ENCODE results near the gene RNF5.
"Not testable (repeated sequence)": the region's sequence is repeated elsewhere in the genome, so short reads cannot be mapped to it uniquely, and the experiment has no call there.

RNF5 gene

GRCh38 chr6:32189742-32190053 lies 11.5 kb downstream of the RNF5 start:
- DNase-seq (ENCODE audit: low spot score) = no peak

GRCh38 chr6:32190054-32190851 lies 12.0 kb downstream of the RNF5 start, which contains the start of gene PBX2:
TSS of gene PBX2 (minus strand) at chr6:32190202. CDS start at chr6:32189915, 287 bp downstream.
- DNase-seq (ENCODE audit: low spot score) = peak; percentile 96

- no peak for DNase-seq (ENCODE audit: low spot score)
Observed at GRCh38 chr6:32190911-32191677, 12.9 kb downstream of the RNF5 start.

GRCh38 chr6:32191696-32192607 lies 13.7 kb downstream of the RNF5 start:
- DNase-seq (ENCODE audit: low spot score) = no peak

- DNase-seq (ENCODE audit: low spot score) = no peak
Observed at GRCh38 chr6:32192608-32193039, 14.4 kb downstream of the RNF5 start, which contains the start of gene GPSM3. TSS of gene GPSM3 (minus strand) at chr6:32192643. CDS start at chr6:32192513, 130 bp downstream.

- not testable (repeated sequence) for DNase-seq (ENCODE audit: low spot score)
Observed at GRCh38 chr6:32193096-32193495, 14.9 kb downstream of the RNF5 start.

- no peak for DNase-seq (ENCODE audit: low spot score)
Observed at GRCh38 chr6:32194388-32194787, 16.2 kb downstream of the RNF5 start.

GRCh38 chr6:32194825-32195651 lies 16.8 kb downstream of the RNF5 start:
- DNase-seq (ENCODE audit: low spot score) = peak; percentile 81

- peak; percentile 100 for DNase-seq (ENCODE audit: low spot score)
Observed at GRCh38 chr6:32195652-32195901, 17.4 kb downstream of the RNF5 start.

GRCh38 chr6:32195902-32196681 lies 17.9 kb downstream of the RNF5 start:
- DNase-seq (ENCODE audit: low spot score) = peak; percentile 73

- no peak for DNase-seq (ENCODE audit: low spot score)
Observed at GRCh38 chr6:32196682-32197616, 18.7 kb downstream of the RNF5 start.

GRCh38 chr6:32198345-32198696 lies 20.1 kb downstream of the RNF5 start:
- DNase-seq (ENCODE audit: low spot score) = no peak

- no peak for DNase-seq (ENCODE audit: low spot score)
Observed at GRCh38 chr6:32198866-32199265, 20.7 kb downstream of the RNF5 start.

- no peak for DNase-seq (ENCODE audit: low spot score)
Observed at GRCh38 chr6:32200711-32201475, 22.7 kb downstream of the RNF5 start.

- DNase-seq (ENCODE audit: low spot score) = no peak
Observed at GRCh38 chr6:32202186-32202585, 24.0 kb downstream of the RNF5 start.

- DNase-seq (ENCODE audit: low spot score) = no peak
Observed at GRCh38 chr6:32203426-32204267, 25.4 kb downstream of the RNF5 start.

- DNase-seq (ENCODE audit: low spot score) = no peak
Observed at GRCh38 chr6:32204268-32204715, 26.1 kb downstream of the RNF5 start.

GRCh38 chr6:32208996-32209395 lies 30.8 kb downstream of the RNF5 start:
- DNase-seq (ENCODE audit: low spot score) = no peak

All from cerebellar cortex (tissue), 1 donor.